Measurements from ENCODE around the gene TENT5C. TPM values are rescaled to one million over a fixed set of nuclear protein-coding genes. Genes with fewer than 3 reads are reported as not detected.

TENT5C gene
- total RNA-seq, 1 donor from 2014 or later = 1.4 TPM

DNA sequence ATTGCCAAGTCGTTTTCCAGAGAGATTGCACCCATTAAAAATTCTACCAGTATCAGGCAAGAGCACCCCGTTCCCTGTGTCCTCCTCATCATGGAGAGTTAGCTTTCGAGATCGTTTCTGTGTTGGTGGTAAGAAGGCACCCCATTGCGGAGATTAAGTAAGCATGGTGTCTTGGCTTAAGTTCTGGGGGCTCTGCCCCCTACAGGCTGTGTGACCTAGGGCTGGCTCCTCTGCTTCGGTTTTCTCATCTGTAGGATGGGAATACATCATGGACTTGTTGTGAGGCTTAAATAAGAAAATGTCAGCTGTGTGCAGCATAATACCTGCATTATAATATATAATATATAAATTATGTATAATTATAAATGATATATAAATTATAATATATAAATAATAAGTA, 36.8 kb upstream of the TENT5C start:
- Mint-ChIP-seq H3K4me3 (no peak overlapping the region), H3K9me3 (no peaks in the 10 kb centered on the region), H3K4me1 (peaks cover 14% of the 10 kb centered on the region), H3K27ac (ENCODE audit: unreplicated experiment) (no peak overlapping the region), H3K36me3 (ENCODE audit: low read depth) (no peaks in the 10 kb centered on the region), H3K27me3 (ENCODE audit: low read depth) (no peaks in the 10 kb centered on the region)
- DNase-seq (ENCODE audit: low read depth, low spot score) = no peak
- TF ChIP-seq, protein P1, sequence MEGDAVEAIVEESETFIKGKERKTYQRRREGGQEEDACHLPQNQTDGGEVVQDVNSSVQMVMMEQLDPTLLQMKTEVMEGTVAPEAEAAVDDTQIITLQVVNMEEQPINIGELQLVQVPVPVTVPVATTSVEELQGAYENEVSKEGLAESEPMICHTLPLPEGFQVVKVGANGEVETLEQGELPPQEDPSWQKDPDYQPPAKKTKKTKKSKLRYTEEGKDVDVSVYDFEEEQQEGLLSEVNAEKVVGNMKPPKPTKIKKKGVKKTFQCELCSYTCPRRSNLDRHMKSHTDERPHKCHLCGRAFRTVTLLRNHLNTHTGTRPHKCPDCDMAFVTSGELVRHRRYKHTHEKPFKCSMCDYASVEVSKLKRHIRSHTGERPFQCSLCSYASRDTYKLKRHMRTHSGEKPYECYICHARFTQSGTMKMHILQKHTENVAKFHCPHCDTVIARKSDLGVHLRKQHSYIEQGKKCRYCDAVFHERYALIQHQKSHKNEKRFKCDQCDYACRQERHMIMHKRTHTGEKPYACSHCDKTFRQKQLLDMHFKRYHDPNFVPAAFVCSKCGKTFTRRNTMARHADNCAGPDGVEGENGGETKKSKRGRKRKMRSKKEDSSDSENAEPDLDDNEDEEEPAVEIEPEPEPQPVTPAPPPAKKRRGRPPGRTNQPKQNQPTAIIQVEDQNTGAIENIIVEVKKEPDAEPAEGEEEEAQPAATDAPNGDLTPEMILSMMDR (conservative IDR thresholded peaks at IDR 0.05) = no peak

- H3K27me3 Mint-ChIP-seq (ENCODE audit: low read depth) = no peaks in the 10 kb centered on the region
- no peak overlapping the region for H3K27ac Mint-ChIP-seq (ENCODE audit: unreplicated experiment)
- no peaks in the 10 kb centered on the region for H3K36me3 Mint-ChIP-seq (ENCODE audit: low read depth)
- TF ChIP-seq, protein P1 (conservative IDR thresholded peaks at IDR 0.05) = no peak
- DNase-seq (ENCODE audit: low read depth, low spot score) = no peak
- no peak overlapping the region for H3K4me3 Mint-ChIP-seq
- peaks cover 11% of the 10 kb centered on the region for H3K4me1 Mint-ChIP-seq
- H3K9me3 Mint-ChIP-seq = no peaks in the 10 kb centered on the region
Observed at GRCh38 chr1:117569856-117570255, 36.0 kb upstream of the TENT5C start.

DNA sequence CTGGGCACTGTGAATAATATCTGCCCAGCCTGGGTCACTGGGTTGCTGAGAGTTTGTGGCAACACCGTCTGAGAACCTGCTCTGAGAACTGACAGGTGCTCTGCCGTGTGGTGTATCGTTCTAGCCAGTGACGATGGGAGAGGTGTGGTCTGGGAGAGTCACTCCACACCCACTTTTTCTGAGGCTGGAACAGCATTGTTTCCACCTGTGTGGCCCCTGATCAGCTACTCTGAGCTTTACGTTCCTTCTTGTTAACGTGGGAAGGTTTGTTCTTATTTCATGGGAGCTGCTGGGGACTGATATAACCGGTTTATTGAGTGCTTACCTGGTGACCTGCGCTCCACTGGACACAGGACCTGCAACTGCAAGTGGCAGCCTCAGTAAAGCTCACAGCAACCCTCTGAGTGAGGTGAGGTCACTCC, 34.8 kb upstream of the TENT5C start:
- TF ChIP-seq, protein P1 (conservative IDR thresholded peaks at IDR 0.05) = no peak
- DNase-seq (ENCODE audit: low read depth, low spot score) = no peak
- Mint-ChIP-seq H3K4me3 (no peak overlapping the region), H3K4me1 (peaks cover 4% of the 10 kb centered on the region), H3K9me3 (no peaks in the 10 kb centered on the region), H3K27me3 (ENCODE audit: low read depth) (no peaks in the 10 kb centered on the region), H3K27ac (ENCODE audit: unreplicated experiment) (no peak overlapping the region), H3K36me3 (ENCODE audit: low read depth) (no peaks in the 10 kb centered on the region)

DNA sequence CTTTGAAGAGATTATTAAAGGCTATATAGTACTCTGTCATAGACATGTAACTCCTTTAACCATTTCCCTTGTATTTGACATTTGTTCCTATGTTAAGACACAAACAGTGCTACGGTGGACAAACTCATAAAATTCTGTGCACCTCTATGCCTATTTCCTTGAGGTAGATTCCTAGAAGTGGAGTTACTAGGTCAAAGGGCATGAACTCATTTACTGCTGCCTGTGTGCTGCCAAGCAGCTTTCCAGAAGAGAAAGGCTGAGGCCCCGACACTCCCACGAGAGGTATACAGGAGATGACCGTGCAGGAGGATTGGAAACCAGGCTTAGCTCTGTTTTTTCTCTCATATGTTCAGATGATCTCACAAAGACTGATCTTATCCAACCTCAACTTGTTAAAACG, 34.4 kb upstream of the TENT5C start:
- H3K27ac Mint-ChIP-seq (ENCODE audit: unreplicated experiment) = no peak overlapping the region
- no peak for DNase-seq (ENCODE audit: low read depth, low spot score)

GRCh38 chr1:117572546-117572945, 33.3 kb upstream of the TENT5C start:
- Mint-ChIP-seq H3K9me3 (no peaks in the 10 kb centered on the region), H3K27me3 (ENCODE audit: low read depth) (no peaks in the 10 kb centered on the region), H3K4me3 (no peak overlapping the region), H3K27ac (ENCODE audit: unreplicated experiment) (peak overlapping the region; percentile 4), H3K36me3 (ENCODE audit: low read depth) (no peaks in the 10 kb centered on the region), H3K4me1 (peaks cover 4% of the 10 kb centered on the region)
- TF ChIP-seq, protein P1 (conservative IDR thresholded peaks at IDR 0.05) = no peak
- no peak for DNase-seq (ENCODE audit: low read depth, low spot score)

More for the DNA sequence above, 34.4 kb upstream of the TENT5C start:
- H3K9me3 Mint-ChIP-seq = no peaks in the 10 kb centered on the region
- H3K4me1 Mint-ChIP-seq = peaks cover 4% of the 10 kb centered on the region
- TF ChIP-seq, protein P1 (conservative IDR thresholded peaks at IDR 0.05) = no peak
- no peaks in the 10 kb centered on the region for H3K36me3 Mint-ChIP-seq (ENCODE audit: low read depth)
- no peak overlapping the region for H3K4me3 Mint-ChIP-seq
- H3K27me3 Mint-ChIP-seq (ENCODE audit: low read depth) = no peaks in the 10 kb centered on the region
